SK-N-MC (cell line): Measurements from ENCODE around the gene LIME1.

Experiments
- DNase-seq: peaks from one replicate; pipeline ENCODE4 v3.0.0-alpha.2; 2011; ENCODE audit warnings: low read depth, low spot score
- H3K27ac ChIP-seq: fragments of 200-600 bp; sonication (generic); 2 replicates; pipeline ENCODE4 v1.5.1; 2016; ENCODE audit warnings: mixed run types
- H3K36me3 ChIP-seq: fragments of 200-600 bp; sonication (generic); 2 replicates; pipeline ENCODE4 v1.6.1; 2017; ENCODE audit warnings: antibody characterized with exemption, low read length, mixed read lengths; ENCODE audit not compliant: insufficient read depth
- H3K4me3 ChIP-seq: fragments of 200-600 bp; sonication (generic); 2 replicates; pipeline ENCODE4 v1.5.1; 2016
- H3K9ac ChIP-seq: fragments of 200-600 bp; sonication (generic); 2 replicates; pipeline ENCODE4 v1.8.0; 2017; ENCODE audit warnings: mixed run types, mixed read lengths; ENCODE audit not compliant: insufficient read length
- H3K9me3 ChIP-seq: fragments of 200-600 bp; sonication (generic); 2 replicates; pipeline ENCODE4 v1.6.1; 2017; ENCODE audit warnings: low read depth, mild to moderate bottlenecking, antibody characterized with exemption, low read length, moderate library complexity, mixed read lengths
- EZH2 ChIP-seq: fragments of 200-600 bp; sonication (generic); IDR thresholded peaks from one replicate; pipeline ENCODE4 v1.6.1; 2017; ENCODE audit warnings: antibody characterized with exemption
- FOXP2 ChIP-seq: optimal IDR thresholded peaks from 2 replicates; pipeline ENCODE3; 2011; ENCODE audit warnings: mild to moderate bottlenecking, moderate library complexity; ENCODE audit not compliant: insufficient read depth; ENCODE audit errors: extremely low read length, control extremely low read depth
- POLR2AphosphoS5 ChIP-seq: IDR thresholded peaks from 2 replicates; pipeline ENCODE4 v1.6.1; 2012; ENCODE audit warnings: mild to moderate bottlenecking, low read depth, low read length, borderline replicate concordance

LIME1 gene

GRCh38 chr20:63731410-63731809, 5.1 kb upstream of the LIME1 start:
- no peak overlapping the region for H3K9ac ChIP-seq
- no peaks in the 10 kb centered on the region; the same call in 1 of the 2 replicates for H3K36me3 ChIP-seq
- H3K27ac ChIP-seq, result no peak overlapping the region
- no peaks in the 10 kb centered on the region for H3K9me3 ChIP-seq
- DNase-seq, result no peak
- H3K4me3 ChIP-seq, result no peak overlapping the region
- TF ChIP-seq EZH2 (no peak), POLR2AphosphoS5 (no peak), FOXP2 (no peak)

- no peak for TF ChIP-seq FOXP2
- no peak for TF ChIP-seq POLR2AphosphoS5
- TF ChIP-seq EZH2, result no peak
- no peak overlapping the region for H3K9ac ChIP-seq
- no peak overlapping the region for H3K27ac ChIP-seq
Observed at GRCh38 chr20:63732118-63733095, 4.1 kb upstream of the LIME1 start.

DNA sequence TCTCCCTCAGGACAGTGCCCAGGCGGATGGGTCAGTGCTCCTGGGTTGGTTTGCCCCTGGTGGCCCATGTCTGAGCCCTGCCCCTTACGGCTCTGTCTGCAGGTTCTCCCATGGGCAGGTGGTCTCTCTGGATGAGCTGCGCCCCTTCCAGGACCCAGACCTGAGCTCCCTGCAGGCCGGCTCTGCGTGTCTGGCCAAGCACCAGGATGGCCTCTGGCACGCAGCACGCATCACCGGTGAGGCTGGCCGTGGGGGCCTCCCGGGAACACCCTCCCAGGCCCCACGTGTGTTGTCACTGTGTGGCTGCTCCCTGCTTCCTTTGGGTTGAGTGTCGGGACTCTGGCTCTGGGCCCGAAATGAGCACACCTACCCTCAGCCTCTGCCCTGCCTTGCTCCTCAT, 3.3 kb upstream of the LIME1 start:
- TF ChIP-seq EZH2 (no peak), FOXP2 (no peak), POLR2AphosphoS5 (no peak)
- no peak overlapping the region for H3K27ac ChIP-seq
- H3K4me3 ChIP-seq, result no peak overlapping the region
- H3K9me3 ChIP-seq, result no peaks in the 10 kb centered on the region
- H3K9ac ChIP-seq, result no peak overlapping the region
- H3K36me3 ChIP-seq, result no peaks in the 10 kb centered on the region; the same call in 1 of the 2 replicates
- DNase-seq, result no peak

More at GRCh38 chr20:63732118-63733095, 4.1 kb upstream of the LIME1 start:
- Histone ChIP-seq H3K36me3 (no peaks in the 10 kb centered on the region; the same call in 1 of the 2 replicates), H3K9me3 (no peaks in the 10 kb centered on the region), H3K4me3 (no peak overlapping the region)
- DNase-seq, result no peak

DNA sequence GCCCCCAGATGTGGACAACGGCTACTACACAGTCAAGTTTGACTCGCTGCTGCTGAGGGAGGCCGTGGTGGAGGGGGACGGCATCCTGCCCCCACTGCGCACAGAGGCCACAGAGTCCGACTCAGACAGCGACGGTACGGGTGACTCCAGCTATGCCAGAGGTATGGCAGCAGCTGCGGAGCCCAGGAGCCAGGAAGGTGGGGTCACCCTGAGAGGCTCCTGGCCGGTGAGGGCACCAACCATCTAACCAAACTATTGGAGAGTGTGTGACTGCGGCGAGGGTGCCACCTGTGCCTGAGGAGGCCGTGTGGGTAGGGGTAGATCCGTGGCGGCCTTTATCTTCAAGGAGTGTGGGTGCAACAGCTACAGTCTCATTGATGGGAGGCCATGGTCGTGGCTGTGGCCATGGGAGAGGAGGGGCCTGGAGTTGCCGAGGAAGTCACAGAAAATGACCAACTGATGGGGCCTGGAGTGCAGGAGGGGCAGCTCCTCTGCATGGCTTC, 2.8 kb upstream of the LIME1 start:
- TF ChIP-seq FOXP2 (no peak), EZH2 (no peak), POLR2AphosphoS5 (no peak)
- Histone ChIP-seq H3K4me3 (no peak overlapping the region), H3K36me3 (no peaks in the 10 kb centered on the region; the same call in 1 of the 2 replicates), H3K9me3 (no peaks in the 10 kb centered on the region), H3K27ac (no peak overlapping the region), H3K9ac (no peak overlapping the region)
- no peak for DNase-seq

- Histone ChIP-seq H3K36me3 (no peaks in the 10 kb centered on the region; the same call in 1 of the 2 replicates), H3K27ac (no peak overlapping the region)
- no peak for DNase-seq
Observed at GRCh38 chr20:63734111-63734945, 2.1 kb upstream of the LIME1 start.

DNA sequence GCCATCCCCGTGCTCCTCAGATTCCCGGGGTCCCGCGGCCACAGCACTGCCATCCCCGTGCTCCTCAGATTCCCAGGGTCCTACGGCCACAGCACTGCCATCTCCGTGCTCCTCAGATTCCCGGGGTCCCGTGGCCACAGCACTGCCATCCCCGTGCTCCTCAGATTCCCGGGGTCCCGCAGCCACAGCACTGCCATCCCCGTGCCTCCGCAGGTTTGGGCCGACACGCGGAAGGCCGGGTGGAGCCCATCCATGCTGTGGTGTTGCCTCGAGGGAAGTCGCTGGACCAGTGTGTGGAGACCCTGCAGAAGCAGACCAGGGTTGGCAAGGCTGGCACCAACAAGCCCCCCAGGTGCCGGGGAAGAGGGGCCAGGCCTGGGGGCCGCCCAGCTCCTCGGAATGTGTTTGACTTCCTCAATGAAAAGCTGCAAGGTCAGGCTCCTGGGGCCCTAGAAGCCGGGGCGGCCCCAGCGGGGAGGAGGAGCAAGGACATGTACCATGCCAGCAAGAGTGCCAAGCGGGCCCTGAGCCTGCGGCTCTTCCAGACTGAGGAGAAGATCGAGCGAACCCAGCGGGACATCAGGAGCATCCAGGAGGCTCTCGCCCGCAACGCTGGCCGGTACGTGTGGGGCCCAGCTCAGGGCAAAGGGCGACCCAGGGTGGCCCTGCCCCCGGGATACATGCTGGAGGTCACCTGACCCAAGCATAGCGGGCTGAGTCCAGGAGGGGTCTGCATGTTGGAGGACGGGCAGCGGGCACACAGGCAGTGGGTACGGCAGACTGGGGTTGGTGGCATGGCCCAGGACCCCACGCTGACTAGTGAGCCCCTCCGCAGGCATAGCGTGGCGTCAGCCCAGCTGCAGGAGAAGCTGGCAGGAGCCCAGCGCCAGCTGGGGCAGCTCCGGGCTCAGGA, 1.3 kb upstream of the LIME1 start:
- no peaks in the 10 kb centered on the region; the same call in 1 of the 2 replicates for H3K36me3 ChIP-seq

More at GRCh38 chr20:63734111-63734945, 2.1 kb upstream of the LIME1 start:
- TF ChIP-seq FOXP2 (no peak), EZH2 (no peak), POLR2AphosphoS5 (no peak)
- no peaks in the 10 kb centered on the region for H3K9me3 ChIP-seq
- H3K4me3 ChIP-seq, result no peak overlapping the region
- H3K9ac ChIP-seq, result no peak overlapping the region

More for the DNA sequence above, 1.3 kb upstream of the LIME1 start:
- TF ChIP-seq EZH2 (no peak), POLR2AphosphoS5 (no peak), FOXP2 (no peak)
- Histone ChIP-seq H3K27ac (no peak overlapping the region), H3K9ac (no peak overlapping the region), H3K9me3 (no peaks in the 10 kb centered on the region), H3K4me3 (no peak overlapping the region)
- DNase-seq, result no peak
